GM12892 (cell line): ENCODE measurements around the gene BCKDHB.

ENCODE experiments used
- POLR2A ChIP-seq: IDR thresholded peaks from 2 replicates; pipeline ENCODE4 v1.6.1; 2011; ENCODE audit warnings: low read depth, low read length, control low read depth
- POLR2AphosphoS5 ChIP-seq: IDR thresholded peaks from 2 replicates; pipeline ENCODE4 v1.6.1; 2011; ENCODE audit warnings: low read depth, low read length, control low read depth
- TAF1 ChIP-seq: IDR thresholded peaks from 2 replicates; pipeline ENCODE4 v1.6.1; 2011; ENCODE audit warnings: low read depth, mild to moderate bottlenecking, control low read depth, low read length, borderline replicate concordance

DNA sequence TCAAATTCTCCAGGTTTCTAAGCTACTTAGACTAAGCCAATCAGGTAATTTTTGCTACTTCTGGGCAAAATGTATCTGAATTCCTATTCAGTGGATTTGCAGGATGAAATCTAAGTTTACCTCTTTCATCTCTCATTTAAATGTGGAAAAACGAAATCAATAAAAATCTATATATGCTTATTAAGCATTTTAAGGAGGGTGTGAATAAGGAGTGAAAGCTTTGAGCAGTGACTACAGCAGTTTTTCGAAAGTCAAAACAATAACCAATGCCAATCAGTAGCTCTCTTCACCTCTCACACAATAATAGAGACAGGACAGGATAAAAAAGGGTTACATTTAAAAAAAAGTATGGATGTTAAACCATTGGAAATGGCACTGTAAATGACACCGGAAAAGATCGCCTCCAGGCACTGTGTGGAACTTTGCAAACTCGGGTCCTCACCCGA is 476 bp upstream of the BCKDHB start:
- TF ChIP-seq POLR2A = no peak; the same call in 1 of the 2 replicates
- no peak for TF ChIP-seq POLR2AphosphoS5
- no peak for TF ChIP-seq TAF1
